ENCODE measurements around the gene ZBTB38. TPM values are rescaled to one million over a fixed set of nuclear protein-coding genes. Genes with fewer than 3 reads are reported as not detected.

The ZBTB38 gene
- total and polyA plus RNA-seq, 2 of the 13 experiments (the other 11 are each of a cell fraction or from before 2014, with no cell fraction given): 26.8 to 51.7 TPM

DNA sequence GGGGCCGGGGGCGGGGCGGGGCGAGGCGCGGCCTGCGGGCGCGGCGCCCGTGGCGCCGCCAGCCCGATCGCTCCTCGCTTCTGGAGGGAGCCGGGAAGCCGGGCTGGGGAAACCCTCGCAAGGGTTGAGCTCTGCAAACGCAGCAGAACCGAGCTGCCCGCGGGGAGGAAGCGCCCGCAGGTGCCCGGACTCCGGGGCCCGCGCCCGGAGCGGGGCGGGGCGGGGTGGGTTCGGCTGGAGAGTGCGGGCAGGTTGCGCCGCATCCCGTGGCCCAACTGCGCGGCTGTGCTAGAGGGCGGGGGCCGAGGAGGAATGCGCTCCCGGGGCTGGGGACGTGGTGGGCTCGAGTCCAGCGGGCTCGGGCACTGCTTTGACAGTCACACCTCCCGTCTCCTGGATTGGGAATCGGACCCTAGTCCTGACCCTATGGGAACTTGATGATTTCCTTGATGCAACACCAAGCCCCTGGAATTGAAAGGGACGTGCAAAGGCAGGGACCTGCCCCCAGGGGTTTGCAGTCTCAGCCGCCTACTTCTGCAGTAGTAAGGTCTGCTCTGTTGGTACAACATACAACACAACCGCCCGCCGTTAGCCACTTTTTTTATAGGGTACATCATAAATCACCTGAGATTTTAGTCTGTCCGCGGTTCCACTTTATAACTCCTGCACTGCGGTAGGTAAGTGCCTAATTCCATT, 34.3 kb downstream of the ZBTB38 start (continued):
- 0 out of 2 replicates have a peak, but pooled peaks have one; percentile 37 for TF ChIP-seq MXD3 (CRISPR knock-in tag; IDR thresholded peaks at IDR 0.05)
- TF ChIP-seq, protein P1, sequence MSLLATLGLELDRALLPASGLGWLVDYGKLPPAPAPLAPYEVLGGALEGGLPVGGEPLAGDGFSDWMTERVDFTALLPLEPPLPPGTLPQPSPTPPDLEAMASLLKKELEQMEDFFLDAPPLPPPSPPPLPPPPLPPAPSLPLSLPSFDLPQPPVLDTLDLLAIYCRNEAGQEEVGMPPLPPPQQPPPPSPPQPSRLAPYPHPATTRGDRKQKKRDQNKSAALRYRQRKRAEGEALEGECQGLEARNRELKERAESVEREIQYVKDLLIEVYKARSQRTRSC (CRISPR knock-in tag; IDR thresholded peaks at IDR 0.05; ENCODE audit: low read depth): 0 out of 2 replicates have a peak, but pooled peaks have one; percentile 32
- TF ChIP-seq ARHGAP35 (CRISPR knock-in tag; IDR thresholded peaks at IDR 0.05; ENCODE audit: borderline replicate concordance): 0 out of 2 replicates have a peak, but pooled peaks have one; percentile 56
- peak; percentile 66 for TF ChIP-seq AGO2 (optimal IDR thresholded peaks at IDR 0.05; ENCODE audit: low read depth, low read length)
- TF ChIP-seq ZNF687 (CRISPR knock-in tag; IDR thresholded peaks at IDR 0.05): peak; percentile 68; the same call in 1 of the 2 replicates
- TF ChIP-seq MTA1 (CRISPR knock-in tag; IDR thresholded peaks at IDR 0.05; ENCODE audit: borderline replicate concordance): no peak
- TF ChIP-seq NONO (IDR thresholded peaks at IDR 0.05): no peak
- TF ChIP-seq NONO (CRISPR knock-in tag; conservative IDR thresholded peaks at IDR 0.05): peak; percentile 29; the same call in 1 of the 2 replicates
- TF ChIP-seq SALL1 (CRISPR knock-in tag; IDR thresholded peaks at IDR 0.05): peak; percentile 25; the same call in 1 of the 2 replicates
- TF ChIP-seq LCORL (IDR thresholded peaks at IDR 0.05): no peak
- peak; percentile 69 for TF ChIP-seq LCORL (CRISPR knock-in tag; IDR thresholded peaks at IDR 0.05)
- 0 out of 2 replicates have a peak, but pooled peaks have one; percentile 24 for TF ChIP-seq NCOA1 (CRISPR knock-in tag; IDR thresholded peaks at IDR 0.05)
- TF ChIP-seq DBP (CRISPR knock-in tag; IDR thresholded peaks at IDR 0.05; ENCODE audit: not compliant biosample characterization): no peak
- TF ChIP-seq, protein P2, sequence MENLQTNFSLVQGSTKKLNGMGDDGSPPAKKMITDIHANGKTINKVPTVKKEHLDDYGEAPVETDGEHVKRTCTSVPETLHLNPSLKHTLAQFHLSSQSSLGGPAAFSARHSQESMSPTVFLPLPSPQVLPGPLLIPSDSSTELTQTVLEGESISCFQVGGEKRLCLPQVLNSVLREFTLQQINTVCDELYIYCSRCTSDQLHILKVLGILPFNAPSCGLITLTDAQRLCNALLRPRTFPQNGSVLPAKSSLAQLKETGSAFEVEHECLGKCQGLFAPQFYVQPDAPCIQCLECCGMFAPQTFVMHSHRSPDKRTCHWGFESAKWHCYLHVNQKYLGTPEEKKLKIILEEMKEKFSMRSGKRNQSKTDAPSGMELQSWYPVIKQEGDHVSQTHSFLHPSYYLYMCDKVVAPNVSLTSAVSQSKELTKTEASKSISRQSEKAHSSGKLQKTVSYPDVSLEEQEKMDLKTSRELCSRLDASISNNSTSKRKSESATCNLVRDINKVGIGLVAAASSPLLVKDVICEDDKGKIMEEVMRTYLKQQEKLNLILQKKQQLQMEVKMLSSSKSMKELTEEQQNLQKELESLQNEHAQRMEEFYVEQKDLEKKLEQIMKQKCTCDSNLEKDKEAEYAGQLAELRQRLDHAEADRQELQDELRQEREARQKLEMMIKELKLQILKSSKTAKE (CRISPR knock-in tag; IDR thresholded peaks at IDR 0.05; ENCODE audit: borderline replicate concordance): no peak
- TF ChIP-seq MAX (IDR thresholded peaks at IDR 0.05): peak; percentile 42
- TF ChIP-seq TFE3 (CRISPR knock-in tag; IDR thresholded peaks at IDR 0.05): no peak
- TF ChIP-seq TMF1 (CRISPR knock-in tag; IDR thresholded peaks at IDR 0.05; ENCODE audit: low read depth): peak; percentile 61; the same call in 1 of the 2 replicates
- 0 out of 2 replicates have a peak, but pooled peaks have one; percentile 19 for TF ChIP-seq PITX1 (CRISPR knock-in tag; IDR thresholded peaks at IDR 0.05)

All from HepG2 (cell line).